NCI-H2196 treated with DMSO at 0.1 percent for 48 hours (cell line): Measurements from ENCODE around the gene VSIG8.

Source experiments
- DNase-seq: peaks from one replicate; lab custom pipeline; 2025; ENCODE audit not compliant: unreplicated experiment; lab: John Stamatoyannopoulos, UW

VSIG8 gene

GRCh38 chr1:159859767-159860322 is 2.6 kb downstream of the VSIG8 start:
- no peak for DNase-seq

- no peak for DNase-seq
These were observed 4.6 kb downstream of the VSIG8 start for GRCh38 chr1:159857889-159858288.

- DNase-seq: no peak
These were observed 5.9 kb downstream of the VSIG8 start for GRCh38 chr1:159856576-159856975.

- no peak for DNase-seq
These were observed 6.7 kb downstream of the VSIG8 start for GRCh38 chr1:159855709-159856108.

- peak; percentile 70 for DNase-seq
These were observed 7.7 kb downstream of the VSIG8 start for GRCh38 chr1:159854693-159855192.

GRCh38 chr1:159854116-159854692 is 8.3 kb downstream of the VSIG8 start:
- DNase-seq: peak; percentile 67

GRCh38 chr1:159853417-159854115 is 8.9 kb downstream of the VSIG8 start:
- DNase-seq: no peak

GRCh38 chr1:159851407-159851806 is 11.1 kb downstream of the VSIG8 start:
- no peak for DNase-seq

GRCh38 chr1:159849626-159850366 is 12.7 kb downstream of the VSIG8 start:
- no peak for DNase-seq

GRCh38 chr1:159848326-159848725 is 14.1 kb downstream of the VSIG8 start:
- DNase-seq: no peak

- DNase-seq: no peak
These were observed 15.2 kb downstream of the VSIG8 start for GRCh38 chr1:159847231-159847630.

- no peak for DNase-seq
These were observed 16.5 kb downstream of the VSIG8 start for GRCh38 chr1:159845751-159846629.

GRCh38 chr1:159843459-159843858 is 19.0 kb downstream of the VSIG8 start:
- DNase-seq: no peak

GRCh38 chr1:159841749-159842148 is 20.7 kb downstream of the VSIG8 start:
- no peak for DNase-seq

- DNase-seq: no peak
These were observed 23.2 kb downstream of the VSIG8 start for GRCh38 chr1:159839116-159839849.

- DNase-seq: no peak
These were observed 23.7 kb downstream of the VSIG8 start for GRCh38 chr1:159838715-159839114.

- DNase-seq: no peak
These were observed 26.5 kb downstream of the VSIG8 start for GRCh38 chr1:159835862-159836525.

- DNase-seq: no peak
These were observed 27.1 kb downstream of the VSIG8 start for GRCh38 chr1:159835356-159835755.

- DNase-seq: no peak
These were observed 30.1 kb downstream of the VSIG8 start for GRCh38 chr1:159832309-159832708.
